ENCODE measurements around the gene TNPO3.

- TF ChIP-seq, protein P1, sequence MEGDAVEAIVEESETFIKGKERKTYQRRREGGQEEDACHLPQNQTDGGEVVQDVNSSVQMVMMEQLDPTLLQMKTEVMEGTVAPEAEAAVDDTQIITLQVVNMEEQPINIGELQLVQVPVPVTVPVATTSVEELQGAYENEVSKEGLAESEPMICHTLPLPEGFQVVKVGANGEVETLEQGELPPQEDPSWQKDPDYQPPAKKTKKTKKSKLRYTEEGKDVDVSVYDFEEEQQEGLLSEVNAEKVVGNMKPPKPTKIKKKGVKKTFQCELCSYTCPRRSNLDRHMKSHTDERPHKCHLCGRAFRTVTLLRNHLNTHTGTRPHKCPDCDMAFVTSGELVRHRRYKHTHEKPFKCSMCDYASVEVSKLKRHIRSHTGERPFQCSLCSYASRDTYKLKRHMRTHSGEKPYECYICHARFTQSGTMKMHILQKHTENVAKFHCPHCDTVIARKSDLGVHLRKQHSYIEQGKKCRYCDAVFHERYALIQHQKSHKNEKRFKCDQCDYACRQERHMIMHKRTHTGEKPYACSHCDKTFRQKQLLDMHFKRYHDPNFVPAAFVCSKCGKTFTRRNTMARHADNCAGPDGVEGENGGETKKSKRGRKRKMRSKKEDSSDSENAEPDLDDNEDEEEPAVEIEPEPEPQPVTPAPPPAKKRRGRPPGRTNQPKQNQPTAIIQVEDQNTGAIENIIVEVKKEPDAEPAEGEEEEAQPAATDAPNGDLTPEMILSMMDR (IDR thresholded peaks at IDR 0.05; ENCODE audit: insufficient read depth, low read length, poor library complexity, severe bottlenecking), result no peak
- TF ChIP-seq EZH2phosphoT487 (conservative IDR thresholded peaks at IDR 0.05; ENCODE audit: low read length), result no peak
Measured at GRCh38 chr7:128917122-128917521, 137.8 kb downstream of the TNPO3 start.
